HK-2 (cell line): ENCODE measurements around the gene EDEM3.
"Not testable (repeated sequence)": the region's sequence is repeated elsewhere in the genome, so short reads cannot be mapped to it uniquely, and the experiment has no call there.

Source experiments
- DNase-seq: peaks from one replicate; pipeline ENCODE4 v3.0.0-alpha.2; 2018; ENCODE audit not compliant: unreplicated experiment

The EDEM3 gene, protein sequence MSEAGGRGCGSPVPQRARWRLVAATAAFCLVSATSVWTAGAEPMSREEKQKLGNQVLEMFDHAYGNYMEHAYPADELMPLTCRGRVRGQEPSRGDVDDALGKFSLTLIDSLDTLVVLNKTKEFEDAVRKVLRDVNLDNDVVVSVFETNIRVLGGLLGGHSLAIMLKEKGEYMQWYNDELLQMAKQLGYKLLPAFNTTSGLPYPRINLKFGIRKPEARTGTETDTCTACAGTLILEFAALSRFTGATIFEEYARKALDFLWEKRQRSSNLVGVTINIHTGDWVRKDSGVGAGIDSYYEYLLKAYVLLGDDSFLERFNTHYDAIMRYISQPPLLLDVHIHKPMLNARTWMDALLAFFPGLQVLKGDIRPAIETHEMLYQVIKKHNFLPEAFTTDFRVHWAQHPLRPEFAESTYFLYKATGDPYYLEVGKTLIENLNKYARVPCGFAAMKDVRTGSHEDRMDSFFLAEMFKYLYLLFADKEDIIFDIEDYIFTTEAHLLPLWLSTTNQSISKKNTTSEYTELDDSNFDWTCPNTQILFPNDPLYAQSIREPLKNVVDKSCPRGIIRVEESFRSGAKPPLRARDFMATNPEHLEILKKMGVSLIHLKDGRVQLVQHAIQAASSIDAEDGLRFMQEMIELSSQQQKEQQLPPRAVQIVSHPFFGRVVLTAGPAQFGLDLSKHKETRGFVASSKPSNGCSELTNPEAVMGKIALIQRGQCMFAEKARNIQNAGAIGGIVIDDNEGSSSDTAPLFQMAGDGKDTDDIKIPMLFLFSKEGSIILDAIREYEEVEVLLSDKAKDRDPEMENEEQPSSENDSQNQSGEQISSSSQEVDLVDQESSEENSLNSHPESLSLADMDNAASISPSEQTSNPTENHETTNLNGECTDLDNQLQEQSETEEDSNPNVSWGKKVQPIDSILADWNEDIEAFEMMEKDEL

DNA sequence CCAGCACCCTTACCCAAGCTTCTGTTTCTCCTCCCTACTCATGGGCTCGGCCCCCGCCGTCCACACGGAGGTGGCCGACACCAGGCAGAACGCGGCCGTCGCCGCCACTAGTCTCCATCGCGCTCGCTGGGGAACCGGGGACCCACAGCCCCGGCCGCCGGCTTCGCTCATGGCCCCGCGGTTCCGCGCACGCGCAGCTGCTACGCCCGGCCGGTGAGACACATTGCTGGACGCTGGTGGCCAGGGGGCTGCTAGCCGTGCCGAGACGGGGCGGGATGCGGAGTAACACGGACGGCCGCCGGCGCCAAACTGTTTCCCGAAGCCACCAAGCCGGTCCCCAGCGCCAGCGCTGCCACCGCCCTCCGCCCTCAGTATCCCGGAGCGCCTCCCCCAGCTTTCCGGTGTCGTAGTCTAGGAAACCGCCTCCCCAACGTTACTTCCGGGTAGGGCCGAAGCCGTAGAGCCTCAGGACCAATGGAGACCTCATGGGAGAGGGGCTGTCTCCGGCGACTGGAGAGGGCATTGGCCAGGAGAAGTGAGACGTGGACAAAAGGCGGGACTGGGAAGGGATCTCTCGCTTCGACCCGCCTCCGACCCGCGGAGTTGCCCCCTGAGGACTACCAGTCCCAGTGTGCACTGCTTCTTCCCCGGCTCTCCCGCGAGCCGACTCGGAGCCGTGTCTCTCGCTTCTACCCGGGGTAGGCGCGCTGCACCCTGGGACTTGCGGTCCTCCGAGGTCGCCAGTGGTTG is at the start of gene EDEM3:
Gene EDEM3 (minus strand): TSS at position 383 of the 750 bp plus-strand sequence. CDS start 212 bp downstream, at position 171.
- DNase-seq = peak; percentile 98

DNA sequence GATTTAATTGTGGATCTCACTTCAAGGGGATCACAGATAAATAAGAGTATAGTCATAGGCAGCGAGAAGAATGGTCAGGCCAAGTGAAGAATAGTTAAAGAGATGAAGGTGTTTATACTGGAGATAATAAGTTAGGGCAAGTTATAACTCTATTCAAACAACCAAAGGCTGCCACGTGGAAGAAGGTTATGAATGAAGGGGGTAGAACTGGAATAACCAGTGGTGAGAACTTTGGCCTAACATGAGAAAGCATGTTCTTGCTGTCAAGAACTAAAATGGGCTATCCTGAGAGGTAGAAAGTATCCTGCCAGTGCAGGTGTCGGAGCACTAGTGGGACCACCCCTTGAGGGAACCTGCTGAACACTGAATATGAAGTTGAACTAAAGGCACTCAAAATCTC is 49.6 kb upstream of the EDEM3 start:
- DNase-seq = no peak

DNA sequence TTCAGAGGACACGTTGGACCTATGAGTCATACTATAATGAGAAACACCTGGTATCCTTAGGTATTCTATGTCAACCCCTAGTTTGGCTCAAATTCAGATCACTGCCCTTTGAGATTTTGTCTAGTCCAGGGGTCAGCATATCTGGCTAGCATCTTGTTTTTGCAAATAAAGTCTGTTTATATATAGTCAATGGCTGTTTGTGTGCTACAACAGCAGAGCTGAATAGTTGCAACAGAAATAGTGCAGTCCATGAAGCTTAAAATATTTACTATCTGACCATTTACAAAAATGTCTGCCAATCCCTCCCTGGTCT is 48.5 kb upstream of the EDEM3 start:
- DNase-seq = no peak

DNA sequence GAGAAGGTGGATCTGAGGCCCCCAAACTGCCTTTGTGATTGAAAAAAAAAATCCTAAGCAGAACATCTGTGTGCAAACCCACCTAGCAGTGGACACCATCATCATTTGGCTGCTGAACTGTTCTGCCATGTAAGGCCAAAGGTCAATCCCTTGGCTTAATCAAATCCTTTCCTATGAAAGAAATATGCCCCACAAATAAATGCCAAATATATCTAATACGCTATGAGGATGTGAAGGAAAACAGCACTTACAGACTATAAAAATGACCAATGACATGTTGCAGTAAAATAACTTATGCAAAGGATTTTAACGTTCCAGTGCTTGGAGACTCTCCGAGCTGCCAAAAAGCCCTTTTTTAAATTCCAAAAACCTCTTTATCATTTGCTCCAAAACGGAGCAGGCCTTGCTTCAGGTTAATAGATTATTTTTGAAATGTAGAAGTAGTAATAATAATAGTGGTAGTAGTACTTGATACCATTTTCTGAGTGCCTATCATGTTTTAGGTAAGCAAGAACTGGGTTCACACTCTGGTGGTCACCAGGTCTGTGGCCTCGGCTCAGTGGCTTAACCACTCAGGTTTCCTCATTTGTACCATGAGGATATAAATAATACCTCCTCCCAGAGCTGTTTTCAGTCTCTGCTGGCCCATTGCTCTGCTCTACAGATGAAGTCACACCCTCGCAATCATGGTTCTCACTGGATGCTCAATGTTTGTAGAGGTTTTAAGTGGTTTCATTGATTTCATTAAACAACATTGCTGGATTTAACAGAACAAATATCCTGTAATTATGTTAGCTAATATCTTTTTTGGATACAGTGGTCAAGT is 47.9 kb upstream of the EDEM3 start:
- DNase-seq = no peak

DNA sequence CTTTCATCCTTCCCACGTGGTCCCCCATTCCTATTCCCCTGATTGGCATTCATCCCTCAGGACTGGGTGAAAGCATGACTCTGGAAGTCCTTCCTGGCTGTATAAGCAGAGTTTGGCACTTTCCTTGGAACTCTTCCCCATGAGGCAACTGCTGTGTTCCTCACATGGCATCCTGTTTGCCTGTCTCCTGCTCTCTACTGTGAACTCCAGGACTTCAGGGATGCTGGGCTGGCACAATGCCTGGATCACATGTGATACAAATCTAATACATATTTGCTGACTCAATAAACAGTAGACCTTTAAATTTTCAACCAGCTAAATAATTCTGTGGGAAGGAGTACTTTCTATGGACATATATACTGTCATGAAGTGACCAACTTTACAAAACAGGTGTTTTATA is 46.8 kb upstream of the EDEM3 start:
- no peak for DNase-seq

DNA sequence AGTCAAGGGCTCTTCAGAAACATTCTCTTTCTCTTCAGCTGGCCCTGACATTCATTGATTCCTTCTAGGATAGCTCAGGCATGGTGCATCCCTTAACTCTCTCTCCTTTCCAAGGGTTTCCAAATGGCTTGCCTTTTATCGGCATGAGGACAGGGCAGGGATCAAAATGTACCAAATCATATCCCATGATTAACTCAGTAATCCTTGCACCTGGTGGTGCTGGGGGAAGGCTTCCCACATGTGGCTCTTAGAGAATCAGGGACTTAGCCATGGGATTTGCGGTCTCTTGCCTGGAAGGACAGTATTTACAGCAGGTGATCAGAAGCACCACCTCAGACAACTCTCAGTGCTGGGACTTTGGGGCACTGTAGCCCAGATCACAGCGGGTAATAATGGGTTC is 46.2 kb upstream of the EDEM3 start:
- DNase-seq = no peak

DNA sequence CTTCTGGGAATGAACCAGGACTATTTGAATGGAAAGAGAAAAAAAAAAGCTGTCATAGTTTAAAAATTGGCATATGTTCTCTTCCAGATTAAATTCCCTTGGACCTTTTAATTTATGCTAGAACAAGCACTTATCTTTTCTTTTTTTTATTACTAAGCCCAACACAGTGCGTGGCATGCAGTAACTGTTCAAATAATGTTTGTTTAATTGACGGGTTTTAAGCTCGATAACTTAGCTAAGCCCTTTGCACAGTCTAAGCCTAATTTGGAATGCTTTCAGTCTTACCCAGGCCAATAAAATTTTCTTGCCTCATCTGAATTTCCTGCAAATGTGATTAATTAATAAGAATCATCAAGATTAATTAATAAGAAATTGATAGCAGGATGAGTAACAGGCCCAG is 39.3 kb upstream of the EDEM3 start:
- DNase-seq = no peak

DNA sequence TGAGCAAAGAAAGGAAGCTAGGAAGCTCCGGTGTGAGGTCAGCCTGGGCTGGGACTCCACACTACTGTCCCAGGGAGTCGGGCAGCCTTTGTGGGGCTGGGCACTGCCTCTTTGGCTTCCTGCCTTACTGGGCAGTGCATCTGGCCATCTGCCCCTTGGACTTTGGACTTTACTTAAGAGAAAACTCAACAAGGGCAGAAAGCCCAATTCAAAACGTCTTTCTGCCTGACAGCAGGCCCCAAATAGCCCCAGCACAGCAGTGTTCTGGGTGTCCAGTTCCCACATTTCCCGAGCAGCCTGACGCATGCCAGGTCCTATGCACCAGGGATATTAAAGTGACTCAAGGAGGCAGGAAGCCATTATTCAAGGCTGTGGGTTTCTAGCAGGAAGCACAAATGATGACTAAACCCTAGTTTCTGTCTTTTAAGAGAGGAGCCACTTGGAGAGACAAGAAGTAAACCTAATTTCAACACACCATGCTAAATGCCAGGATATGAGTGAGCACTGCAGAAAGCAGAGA is 37.9 kb upstream of the EDEM3 start:
- DNase-seq = peak; percentile 65

DNA sequence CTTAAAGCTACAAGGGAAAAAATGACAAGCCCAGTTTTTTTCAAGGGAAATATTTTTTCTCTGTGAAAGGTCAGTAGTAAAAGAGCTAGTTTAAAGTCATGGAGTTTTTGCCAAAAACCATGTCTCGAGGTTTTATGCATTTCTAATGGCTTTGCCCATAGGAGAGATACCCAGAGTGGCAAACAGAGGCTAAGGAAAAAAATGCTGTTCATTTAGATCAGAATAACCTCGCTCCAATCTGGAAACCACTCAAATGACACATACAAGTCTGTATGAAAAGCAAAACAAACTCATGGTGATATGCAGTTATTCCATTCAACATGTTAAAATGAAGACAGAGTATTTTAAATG is 36.9 kb upstream of the EDEM3 start:
- no peak for DNase-seq

DNA sequence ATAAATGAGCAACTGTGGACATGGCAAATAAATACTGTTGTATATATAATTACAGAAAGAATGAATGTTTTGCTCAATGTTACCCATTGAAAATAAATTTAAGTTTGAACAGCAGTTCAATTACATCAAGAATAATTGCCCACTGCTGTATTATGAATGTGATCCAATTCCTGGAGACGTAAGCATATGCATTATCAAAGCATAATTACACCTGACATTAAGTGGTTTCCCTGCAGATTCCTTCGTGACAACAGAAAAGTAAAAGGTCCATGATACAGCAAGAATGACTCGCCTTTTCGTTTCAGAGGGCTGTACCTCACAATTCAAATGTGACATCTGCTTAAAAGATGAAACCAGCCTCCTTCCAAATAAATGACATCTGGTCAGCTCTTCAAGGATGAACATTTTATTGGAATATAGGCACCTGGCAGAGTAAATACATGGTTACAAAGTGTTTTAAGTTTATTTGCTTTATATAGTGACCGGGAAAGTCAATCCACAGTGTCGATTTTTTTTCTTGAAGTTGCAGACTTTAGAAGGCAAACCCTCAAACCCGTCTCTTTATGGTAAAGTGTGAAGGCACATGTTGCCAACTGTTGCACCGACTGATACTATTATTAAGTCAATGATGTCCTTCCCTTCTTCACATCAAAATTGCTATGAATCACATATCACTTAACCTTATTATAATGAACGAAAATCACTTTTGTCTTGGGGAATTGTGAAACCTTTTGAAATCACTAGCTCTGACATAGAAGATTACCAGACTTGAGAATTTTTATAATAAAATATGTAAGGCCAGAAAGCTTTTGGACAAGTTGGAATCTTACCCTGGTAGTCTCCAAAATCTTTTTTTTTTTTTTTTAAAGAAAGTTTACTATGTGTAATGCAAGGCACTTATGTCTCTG is 36.2 kb upstream of the EDEM3 start:
- no peak for DNase-seq

DNA sequence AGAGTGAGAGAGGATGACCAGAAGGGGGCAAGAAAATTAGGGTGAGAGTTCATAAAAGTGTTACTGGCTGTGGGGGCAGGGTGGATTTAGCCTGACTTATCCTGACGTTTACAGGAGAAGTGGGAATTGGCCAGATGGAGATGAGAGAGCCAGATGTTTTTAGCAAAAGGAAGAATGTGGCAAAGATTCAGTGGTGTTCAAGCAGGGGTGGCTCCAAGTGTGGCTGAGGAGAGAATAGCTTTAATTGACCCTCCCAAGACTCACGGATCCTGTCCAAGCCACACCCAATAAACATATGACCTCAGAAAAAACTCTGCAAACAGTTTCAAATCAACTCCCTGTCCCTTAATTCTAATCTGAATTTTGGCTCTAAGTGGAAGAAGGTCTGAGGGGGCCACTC is 35.2 kb upstream of the EDEM3 start:
- DNase-seq = no peak

DNA sequence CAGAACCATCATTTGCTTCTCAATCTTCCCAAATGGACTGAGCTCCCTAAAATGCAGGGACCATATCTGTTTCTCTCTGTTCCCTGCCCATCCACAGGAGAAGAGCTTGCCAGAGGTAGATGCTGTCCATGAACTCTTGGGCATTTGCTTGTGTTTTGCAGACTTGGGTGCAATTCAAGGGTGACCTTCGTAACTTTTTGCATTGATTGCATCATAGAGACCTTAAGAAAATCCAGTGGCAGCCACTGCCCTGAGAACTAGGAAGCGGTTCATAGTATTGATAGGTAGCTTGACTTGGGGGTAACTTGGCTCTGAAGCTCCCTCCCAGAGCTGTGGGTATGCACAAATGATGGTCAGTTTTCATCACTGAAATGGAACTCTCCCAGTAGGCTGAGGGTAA is 34.3 kb upstream of the EDEM3 start:
- DNase-seq = no peak

DNA sequence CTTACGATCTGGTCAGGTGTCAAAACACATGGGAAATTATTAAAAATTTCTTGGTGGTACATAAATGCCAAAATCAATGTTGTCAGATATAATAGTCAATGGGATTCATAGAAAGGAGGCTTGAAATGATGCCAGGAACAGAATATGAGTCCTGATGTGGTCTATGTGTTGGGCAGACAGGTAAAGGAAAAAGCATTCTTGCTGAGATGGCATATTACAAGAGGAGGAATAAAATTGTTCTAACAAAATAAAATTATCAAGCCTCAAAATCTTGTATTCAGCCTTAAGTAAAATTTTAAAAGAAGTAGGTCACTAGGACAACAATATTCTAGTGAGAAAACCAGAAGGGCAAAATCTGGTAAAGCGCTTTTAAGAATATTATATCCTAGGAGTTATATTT is 30.9 kb upstream of the EDEM3 start:
- DNase-seq = no peak

DNA sequence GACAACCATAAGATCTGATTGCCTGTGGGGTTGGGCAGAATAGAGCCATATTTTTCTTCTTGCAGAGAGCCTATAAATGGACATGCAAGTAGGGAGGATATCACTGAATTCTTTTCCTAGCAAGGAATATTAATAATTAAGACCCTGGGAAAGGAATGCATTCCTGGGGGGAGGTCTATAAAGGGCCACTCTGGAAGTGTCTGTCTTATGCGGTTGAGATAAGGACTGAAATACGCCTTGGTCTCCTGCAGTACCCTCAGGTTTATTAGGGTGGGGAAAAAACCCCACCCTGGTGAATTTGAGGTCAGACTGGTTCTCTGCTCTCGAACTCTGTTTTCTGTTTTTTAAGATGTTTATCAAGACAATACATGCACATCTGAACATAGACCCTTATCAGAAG is 29.1 kb upstream of the EDEM3 start:
- DNase-seq = not testable (repeated sequence)

DNA sequence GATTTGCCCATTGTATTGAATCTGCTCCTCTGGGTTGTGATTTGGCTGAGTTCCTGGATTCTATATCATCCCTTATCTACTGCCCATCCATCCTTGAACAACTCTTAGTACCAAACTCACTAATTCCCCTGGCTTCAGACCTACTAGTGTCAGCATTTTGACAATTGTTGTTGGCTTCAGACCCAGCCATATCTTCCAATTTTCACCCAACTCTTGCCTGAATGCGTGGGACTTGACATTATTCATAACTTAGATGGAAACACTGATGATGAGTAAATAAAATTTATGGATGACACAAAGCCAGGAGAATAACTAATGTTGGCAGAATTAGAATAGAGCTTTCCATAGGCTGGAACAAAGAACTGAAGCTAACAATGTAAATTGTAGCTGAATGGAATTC is 27.3 kb upstream of the EDEM3 start:
- DNase-seq = no peak

DNA sequence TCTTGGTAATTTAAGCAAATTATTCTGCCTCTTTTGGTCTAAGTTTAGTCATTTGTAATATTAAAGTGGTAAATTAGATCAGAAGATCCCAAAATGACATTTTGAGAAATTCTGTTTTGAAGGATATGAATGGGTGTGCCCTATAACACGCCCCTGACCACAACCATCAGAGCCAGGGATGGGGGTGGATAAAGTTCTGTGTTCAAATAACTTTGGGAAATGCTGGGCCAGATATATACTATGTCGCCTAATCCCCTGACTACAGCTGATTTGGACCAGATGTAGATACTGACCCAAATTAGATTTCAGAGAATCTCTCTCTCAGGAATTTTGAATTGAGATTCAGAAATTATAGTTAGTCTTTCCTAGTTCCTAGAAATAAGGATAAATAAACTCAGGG is 21.2 kb upstream of the EDEM3 start:
- no peak for DNase-seq

DNA sequence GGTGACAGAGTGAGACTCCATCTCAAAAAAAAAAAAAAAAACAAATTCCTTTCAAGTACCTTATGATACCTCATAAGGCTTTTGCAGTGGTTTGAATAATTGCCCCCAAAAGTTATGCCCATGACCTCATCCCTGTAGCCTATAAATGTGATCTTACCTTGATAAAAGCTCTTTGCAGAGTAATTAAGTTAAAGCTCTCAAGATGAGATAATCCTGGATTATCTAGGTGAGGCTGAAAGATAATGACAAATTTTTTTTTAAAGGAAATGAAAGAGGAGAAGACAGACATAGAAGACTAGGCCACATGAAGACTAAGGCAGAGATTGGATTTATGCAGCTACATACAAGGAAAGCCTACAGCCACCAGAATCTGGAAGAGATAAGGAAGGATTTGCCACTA is 20.7 kb upstream of the EDEM3 start:
- DNase-seq = no peak

DNA sequence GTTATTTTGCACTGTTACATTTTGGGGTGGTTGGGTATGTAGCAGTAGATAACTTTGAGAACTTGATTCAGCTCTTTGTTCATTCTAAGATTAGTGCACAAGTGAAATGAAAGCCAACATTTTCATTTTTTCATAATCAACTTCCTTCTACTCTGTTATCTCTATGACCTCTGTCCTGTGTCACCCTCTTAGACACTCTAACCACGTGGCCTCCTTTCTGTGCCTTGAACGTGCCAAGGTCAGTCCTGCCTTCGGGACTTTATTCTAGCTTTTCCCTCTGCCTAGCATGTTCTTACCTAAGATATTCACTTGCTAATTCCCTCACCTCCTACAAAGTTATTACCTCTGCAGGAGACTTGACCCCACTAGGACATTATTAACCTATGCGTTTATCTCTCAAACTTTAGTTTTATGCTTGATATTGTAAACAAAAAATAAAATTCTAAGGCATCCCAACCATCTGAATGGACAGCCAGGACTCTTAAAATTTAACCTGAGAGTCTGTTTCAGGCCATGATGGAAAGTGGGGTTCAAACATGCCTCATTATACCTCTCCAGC is 19.2 kb upstream of the EDEM3 start:
- DNase-seq = no peak

DNA sequence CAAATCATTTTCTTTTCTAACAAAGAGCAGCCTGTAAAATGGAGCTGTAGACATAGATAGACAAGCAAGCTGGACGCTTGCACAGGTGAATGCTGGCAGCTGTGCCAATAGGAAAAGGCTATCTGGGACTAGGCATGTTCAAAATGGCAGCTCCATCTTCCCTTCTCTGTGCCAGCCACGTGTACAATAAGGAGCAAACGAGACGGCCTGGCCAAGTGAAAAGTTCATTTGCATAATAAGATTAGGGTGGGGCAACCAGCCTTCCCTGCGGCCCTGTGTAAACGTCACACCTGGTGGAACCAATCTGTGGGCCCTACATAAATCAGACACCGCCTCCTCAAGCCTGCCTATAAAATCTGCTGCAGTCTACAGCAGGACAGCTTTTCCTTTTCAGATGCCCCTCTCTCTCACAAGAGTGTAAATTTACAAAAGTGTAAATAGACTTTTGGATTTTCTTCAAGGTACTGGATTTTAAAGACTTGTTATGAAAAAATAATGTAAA is 16.6 kb upstream of the EDEM3 start:
- DNase-seq = no peak
